ENCODE measurements around the gene CYTH2. TPM values are rescaled to one million over a fixed set of nuclear protein-coding genes. Genes with fewer than 3 reads are reported as not detected.

CYTH2 gene
- total and polyA plus RNA-seq, 9 of the 15 experiments (the other 6 are each of a cell fraction or from before 2014, with no cell fraction given) = 1.8 to 45.2 (median 23.8) TPM

- no peak for TF ChIP-seq HINFP (tag; conservative IDR thresholded peaks at IDR 0.05; ENCODE audit: low read depth)
- no peak for TF ChIP-seq NCOA1 (IDR thresholded peaks at IDR 0.05; ENCODE audit: low read depth)
- TF ChIP-seq JUN (IDR thresholded peaks at IDR 0.05; ENCODE audit: borderline replicate concordance, low read depth, low read length) = peak; percentile 77; the same call in 1 of the 2 replicates
- TF ChIP-seq JUN (CRISPR knock-in tag; IDR thresholded peaks at IDR 0.05; ENCODE audit: borderline replicate concordance) = no peak
- peak; percentile 94 for TF ChIP-seq CREB3L1 (IDR thresholded peaks at IDR 0.05; ENCODE audit: borderline replicate concordance, low read depth)
- TF ChIP-seq ZNF197 (CRISPR knock-in tag; IDR thresholded peaks at IDR 0.05; ENCODE audit: low read depth) = no peak
- no peak for TF ChIP-seq ZNF583 (CRISPR knock-in tag; IDR thresholded peaks at IDR 0.05)
- no peak for TF ChIP-seq XRCC5 (IDR thresholded peaks at IDR 0.05; ENCODE audit: low read depth, low read length)
- no peak for TF ChIP-seq ZNF146 (CRISPR knock-in tag; IDR thresholded peaks at IDR 0.05; ENCODE audit: unreplicated experiment)
- no peak for TF ChIP-seq TRIM24 (IDR thresholded peaks at IDR 0.05)
- no peak for TF ChIP-seq CGGBP1 (CRISPR knock-in tag; IDR thresholded peaks at IDR 0.05)
- no peak for TF ChIP-seq NFYB (IDR thresholded peaks at IDR 0.05; ENCODE audit: extremely low read depth, insufficient read length)
- TF ChIP-seq MTA1 (IDR thresholded peaks at IDR 0.05; ENCODE audit: borderline replicate concordance) = peak; percentile 92
- TF ChIP-seq CTBP1 (IDR thresholded peaks at IDR 0.05; ENCODE audit: borderline replicate concordance) = peak; percentile 58; the same call in 1 of the 2 replicates
- TF ChIP-seq HDAC1 (IDR thresholded peaks at IDR 0.05) = peak; percentile 94 to 100; a peak in 3 of 4 replicates
- no peak for TF ChIP-seq DMBX1 (CRISPR knock-in tag; IDR thresholded peaks at IDR 0.05; ENCODE audit: borderline replicate concordance)
- TF ChIP-seq GTF2B (IDR thresholded peaks at IDR 0.05; ENCODE audit: extremely low read depth, insufficient read length) = no peak
- no peak for TF ChIP-seq SMARCE1 (IDR thresholded peaks at IDR 0.05)
- no peak for TF ChIP-seq ZBTB33 (CRISPR knock-in tag; IDR thresholded peaks at IDR 0.05)
- peak; percentile 70; the same call in 1 of the 2 replicates for TF ChIP-seq SRSF1 (IDR thresholded peaks at IDR 0.05; ENCODE audit: low read depth, low read length)
- TF ChIP-seq POU5F1 (IDR thresholded peaks at IDR 0.05; ENCODE audit: borderline replicate concordance, low read depth, low read length, partially characterized antibody) = no peak
- peak; percentile 35 for TF ChIP-seq NEUROD1 (IDR thresholded peaks at IDR 0.05; ENCODE audit: borderline replicate concordance, low read depth, low read length, partially characterized antibody)
Measured at GRCh38 chr19:48445606-48446481, 23.3 kb upstream of the CYTH2 start, which contains the start of gene GRWD1 (continued).

All from K562 (cell line).